AG04450 (cell line): ENCODE results near the gene KCNF1. TPM values are rescaled to one million over a fixed set of nuclear protein-coding genes. Genes with fewer than 3 reads are reported as not detected.

Experiments
- CTCF ChIA-PET: fragments of 300-600, 350-600 bp; formaldehyde crosslinking; extraction: SDS; loops from one replicate; lab custom pipeline; 2022; ENCODE audit warnings: antibody characterized with exemption, inconsistent platforms; lab: Charles Lee
- POLR2A ChIA-PET: fragments of 350-600 bp; formaldehyde crosslinking; extraction: SDS; loops from one replicate; lab custom pipeline; 2021; ENCODE audit warnings: antibody characterized with exemption, inconsistent platforms; lab: Yijun Ruan, JAX
- DNase-seq: peaks from one replicate; pipeline ENCODE4 v3.0.0-alpha.2; 2011; ENCODE audit warnings: low read depth, low spot score
- H3K27ac ChIP-seq: one replicate; pipeline ENCODE4 v1.5.1; 2012; ENCODE audit warnings: low read depth, low read length, control low read depth
- H3K27me3 ChIP-seq: one replicate; pipeline ENCODE4 v1.6.0; 2012; ENCODE audit warnings: low read length; ENCODE audit not compliant: control insufficient read depth, insufficient read depth
- H3K4me3 ChIP-seq: 2 replicates; pipeline ENCODE4 v1.5.1; 2011; ENCODE audit warnings: mild to moderate bottlenecking, low read depth, low read length, control low read depth
- H3K9me3 ChIP-seq: 2 replicates; pipeline ENCODE4 v1.5.1; 2012; ENCODE audit warnings: low read length; ENCODE audit not compliant: control insufficient read depth, insufficient read depth
- CTCF ChIP-seq: IDR thresholded peaks from 2 replicates; pipeline ENCODE4 v1.5.1; 2011; ENCODE audit warnings: low read depth, low read length, control low read depth, inconsistent platforms
- polyA plus RNA-seq: library from polyadenylated mRNA; depleted of rRNA; stranded (reverse); fragments of >200 nt; gene quantifications from 2 replicates; pipeline ENCODE4 v1.2.3, GENCODE V29; 2011

KCNF1 gene
- polyA plus RNA-seq, 1 experiment: 1.0 TPM

GRCh38 chr2:10951558-10952414 lies 40.1 kb downstream of the KCNF1 start:
- ChIA-PET CTCF (interaction anchor here (1.3 kb wide), 1 partner anchor 119 kb away, joined by 3 read pairs; no protein-coding TSS in a partner anchor), POLR2A (no interaction called here)
- H3K9me3 ChIP-seq: no peaks in the 10 kb centered on the region; the same call in 1 of the 2 replicates
- no peak for TF ChIP-seq CTCF
- no peaks in the 10 kb centered on the region for H3K27me3 ChIP-seq
- no peak overlapping the region for H3K4me3 ChIP-seq
- no peak overlapping the region for H3K27ac ChIP-seq
- DNase-seq: no peak

- DNase-seq: no peak
- H3K27me3 ChIP-seq: no peaks in the 10 kb centered on the region
- TF ChIP-seq CTCF: no peak
- H3K27ac ChIP-seq: no peak overlapping the region
- ChIA-PET POLR2A (no interaction called here), CTCF (no interaction called here)
- H3K9me3 ChIP-seq: no peaks in the 10 kb centered on the region; the same call in 1 of the 2 replicates
- H3K4me3 ChIP-seq: no peak overlapping the region
These were observed 42.7 kb downstream of the KCNF1 start for GRCh38 chr2:10954416-10954815.

- Histone ChIP-seq H3K27ac (no peak overlapping the region), H3K9me3 (no peaks in the 10 kb centered on the region; the same call in 1 of the 2 replicates), H3K27me3 (no peaks in the 10 kb centered on the region), H3K4me3 (no peak overlapping the region)
- no peak for TF ChIP-seq CTCF
- ChIA-PET CTCF (no interaction called here), POLR2A (no interaction called here)
- no peak for DNase-seq
These were observed 43.4 kb downstream of the KCNF1 start for GRCh38 chr2:10954856-10955818.

- Histone ChIP-seq H3K9me3 (peaks cover 8% of the 10 kb centered on the region; the same call in 1 of the 2 replicates), H3K27me3 (no peaks in the 10 kb centered on the region), H3K27ac (no peak overlapping the region), H3K4me3 (no peak overlapping the region)
- DNase-seq: no peak
- no peak for TF ChIP-seq CTCF
- CTCF ChIA-PET: no interaction called here
- POLR2A ChIA-PET: no interaction called here
These were observed 44.5 kb downstream of the KCNF1 start for GRCh38 chr2:10956006-10956790.
